Body of pancreas (tissue), 4 donors: ENCODE data around the gene USH2A. TPM values are rescaled to one million over a fixed set of nuclear protein-coding genes. Genes with fewer than 3 reads are reported as not detected.

Source experiments
- ATAC-seq: fragments of 150-250 bp; one replicate; pipeline ENCODE4 v1.9.1; 2016
- DNase-seq, 4 donors: peaks; one replicate each; pipeline ENCODE4 v3.0.0-alpha.2; 2019
- H3K27ac ChIP-seq, 4 donors: fragments of 200-600 bp; sonication (generic); 1 replicate in 3 of 4; 2 replicates in 1 of 4; pipeline versions ENCODE4 v1.5.1 to v1.6.1; 2016 to 2019; ENCODE audit warnings: mild to moderate bottlenecking in 1 of 4, mixed read lengths in 1 of 4, moderate library complexity in 1 of 4
- H3K27me3 ChIP-seq, 2 donors: fragments of 200-600 bp; sonication (generic); one replicate each; pipeline ENCODE4 v1.6.0; 2016; ENCODE audit warnings: mild to moderate bottlenecking in 1 of 2
- H3K36me3 ChIP-seq, 2 donors: fragments of 200-600 bp; sonication (generic); replicated peaks in 1 of 2; 2 replicates each; pipeline ENCODE4 v1.5.1; 2016; ENCODE audit warnings: low read depth in 2 of 2; ENCODE audit not compliant: insufficient read depth in 1 of 2
- H3K4me1 ChIP-seq: fragments of 200-600 bp; sonication (generic); one replicate; pipeline ENCODE4 v1.6.0; 2016
- H3K4me3 ChIP-seq, 2 donors: fragments of 200-600 bp; sonication (generic); 1 replicate in 1 of 2; 2 replicates in 1 of 2; pipeline ENCODE4 v1.5.1; 2016 to 2019
- H3K9me3 ChIP-seq, 3 donors: fragments of 200-600 bp; sonication (generic); 1 replicate in 2 of 3; 2 replicates in 1 of 3; pipeline ENCODE4 v1.5.1; 2016
- CTCF ChIP-seq, 7 experiments: fragments of 450-650 bp in 4 of 7; fragments of 200-600 bp in 3 of 7; sonication (generic) in 3 of 7; IDR thresholded peaks; one replicate each; pipeline ENCODE4 v1.5.1; 2016 to 2019; ENCODE audit warnings: antibody characterized with exemption in 7 of 7
- POLR2A ChIP-seq, 3 donors: fragments of 450-650 bp; IDR thresholded peaks; one replicate each; pipeline ENCODE4 v1.6.1; 2016; ENCODE audit warnings: antibody characterized with exemption in 3 of 3, mild to moderate bottlenecking in 2 of 3
- WGBS, 2 donors: methylation state at CpG; one replicate each; pipeline ENCODE4 v1.1.5; 2017; 5-methylcytosine and 5-hydroxymethylcytosine counted together
- intact Hi-C: fragments of 100-400 bp; cut with DNase I; formaldehyde crosslinking; loops from one replicate; pipeline ENCODE4 v1.15.1; 2023
- total RNA-seq, 2 donors: library from RNA; depleted of rRNA; stranded (reverse); fragments of >200 nt; gene quantifications; one replicate each; pipeline ENCODE4 v1.1.0, GENCODE V29; 2016

USH2A gene
- total RNA-seq, 2 donors from 2014 or later: 0.26 to 0.33 TPM

DNA sequence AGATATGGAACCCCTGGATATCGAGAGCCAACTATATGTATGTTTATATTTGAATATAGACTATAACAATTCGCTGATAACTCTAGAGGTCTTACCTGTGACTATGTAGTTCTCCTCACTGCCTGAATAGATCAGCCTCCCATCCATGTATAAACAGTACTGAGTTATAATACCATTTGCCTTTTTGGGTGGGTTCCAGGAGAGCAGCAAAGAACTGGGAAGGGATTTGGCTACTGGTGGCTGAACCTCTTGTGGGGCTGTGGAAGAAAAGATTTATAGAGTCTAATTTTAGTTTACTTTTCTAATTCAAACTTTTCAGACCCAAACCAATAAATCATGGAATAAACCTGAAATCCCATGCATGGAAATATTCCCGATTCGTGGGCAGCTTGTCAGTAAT, 376.9 kb downstream of the USH2A start:
- intact Hi-C loops: no loop called here
- Histone ChIP-seq H3K36me3 (no peaks in the 10 kb centered on the region), H3K9me3 (no peaks in the 10 kb centered on the region), H3K4me1 (no peaks in the 10 kb centered on the region), H3K27me3 (no peaks in the 10 kb centered on the region), H3K27ac (no peak overlapping the region), H3K4me3 (no peak overlapping the region)
- no peak for TF ChIP-seq POLR2A (IDR thresholded peaks at IDR 0.05)
- no peak for TF ChIP-seq CTCF (IDR thresholded peaks at IDR 0.05)
- WGBS, 2 donors: 55 to 68% methylated on average over 4 of the region's 4 CpGs
- DNase-seq (no peak), ATAC-seq (no peak)

DNA sequence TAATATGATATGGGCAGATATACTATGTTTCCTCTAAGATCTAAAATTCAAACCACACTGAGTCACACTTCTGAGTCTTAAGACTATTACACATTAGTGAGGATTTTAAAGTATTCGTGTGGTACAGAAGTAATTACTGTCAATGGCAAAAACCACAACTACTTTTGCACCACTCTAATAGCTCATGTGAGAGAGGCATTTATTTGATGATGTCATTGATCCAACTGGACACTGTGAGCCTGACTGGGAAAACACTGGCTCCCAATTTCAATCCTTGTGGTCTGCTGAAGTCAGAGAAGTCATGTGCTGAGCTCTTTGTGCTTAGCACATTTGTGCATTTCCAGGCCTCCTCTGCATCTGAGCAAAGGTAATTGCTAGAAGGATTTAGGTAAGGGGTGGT, 377.8 kb downstream of the USH2A start:
- no peak for TF ChIP-seq CTCF (IDR thresholded peaks at IDR 0.05)
- no peak for TF ChIP-seq POLR2A (IDR thresholded peaks at IDR 0.05)
- no peak for DNase-seq
- intact Hi-C loops: no loop called here
- H3K9me3 ChIP-seq: no peaks in the 10 kb centered on the region
- no peak for ATAC-seq
- no peaks in the 10 kb centered on the region for H3K27me3 ChIP-seq
- H3K36me3 ChIP-seq: no peaks in the 10 kb centered on the region
- no peak overlapping the region for H3K27ac ChIP-seq
- 55 to 65% methylated on average over 1 of the region's 1 CpG for WGBS, 2 donors
- no peak overlapping the region for H3K4me3 ChIP-seq
- no peaks in the 10 kb centered on the region for H3K4me1 ChIP-seq

DNA sequence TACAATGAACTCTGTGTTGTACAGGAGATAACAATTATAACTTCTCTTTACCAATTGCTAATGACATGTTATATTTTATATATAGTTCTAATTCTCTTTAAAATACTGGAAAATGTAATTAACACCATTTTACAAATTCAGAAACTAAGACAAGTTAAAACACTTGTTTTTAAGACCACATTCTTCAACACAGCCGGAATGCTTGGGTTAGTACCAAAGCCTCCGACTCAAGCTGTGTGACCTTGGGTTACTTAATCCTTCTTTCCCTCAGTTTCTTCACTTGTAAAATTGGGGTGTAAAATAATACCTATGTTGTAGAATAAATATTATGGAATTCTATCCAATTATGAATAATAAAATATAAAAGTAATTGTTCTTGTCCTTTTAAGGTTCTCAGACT, 378.7 kb downstream of the USH2A start:
- intact Hi-C loops: no loop called here
- Histone ChIP-seq H3K4me1 (no peaks in the 10 kb centered on the region), H3K27me3 (no peaks in the 10 kb centered on the region), H3K4me3 (no peak overlapping the region), H3K27ac (no peak overlapping the region), H3K9me3 (no peaks in the 10 kb centered on the region), H3K36me3 (no peaks in the 10 kb centered on the region)
- DNase-seq (no peak), ATAC-seq (no peak)
- TF ChIP-seq POLR2A (IDR thresholded peaks at IDR 0.05) (no peak), CTCF (IDR thresholded peaks at IDR 0.05) (no peak)
- 65 to 81% methylated on average over 2 of the region's 2 CpGs for WGBS, 2 donors

DNA sequence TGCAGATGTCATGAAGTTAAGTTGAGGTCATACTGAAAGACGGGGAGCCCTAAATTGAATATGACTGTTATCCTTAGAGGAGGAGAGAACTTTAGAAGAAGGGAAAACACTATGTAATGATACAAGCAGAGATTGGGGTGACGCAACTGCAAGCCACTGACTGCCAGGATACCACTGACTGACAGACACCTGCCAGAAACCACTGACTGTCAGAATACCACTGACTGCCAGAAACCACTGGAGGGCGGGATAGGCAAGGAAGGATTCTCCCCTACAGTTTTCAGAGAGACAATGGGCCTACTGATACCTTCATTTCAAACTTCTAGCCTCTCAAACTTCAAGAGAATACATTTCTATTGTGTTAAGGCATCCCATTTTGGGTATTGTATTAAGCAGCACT, 388.7 kb downstream of the USH2A start:
- Histone ChIP-seq H3K27ac (no peak overlapping the region), H3K9me3 (no peaks in the 10 kb centered on the region), H3K36me3 (no peaks in the 10 kb centered on the region), H3K27me3 (no peaks in the 10 kb centered on the region), H3K4me1 (no peaks in the 10 kb centered on the region), H3K4me3 (no peak overlapping the region)
- WGBS, 2 donors: 36 to 52% methylated on average over 3 of the region's 3 CpGs
- TF ChIP-seq POLR2A (IDR thresholded peaks at IDR 0.05) (no peak), CTCF (IDR thresholded peaks at IDR 0.05) (no peak)
- no peak for ATAC-seq
- DNase-seq: no peak
- intact Hi-C loops: no loop called here

DNA sequence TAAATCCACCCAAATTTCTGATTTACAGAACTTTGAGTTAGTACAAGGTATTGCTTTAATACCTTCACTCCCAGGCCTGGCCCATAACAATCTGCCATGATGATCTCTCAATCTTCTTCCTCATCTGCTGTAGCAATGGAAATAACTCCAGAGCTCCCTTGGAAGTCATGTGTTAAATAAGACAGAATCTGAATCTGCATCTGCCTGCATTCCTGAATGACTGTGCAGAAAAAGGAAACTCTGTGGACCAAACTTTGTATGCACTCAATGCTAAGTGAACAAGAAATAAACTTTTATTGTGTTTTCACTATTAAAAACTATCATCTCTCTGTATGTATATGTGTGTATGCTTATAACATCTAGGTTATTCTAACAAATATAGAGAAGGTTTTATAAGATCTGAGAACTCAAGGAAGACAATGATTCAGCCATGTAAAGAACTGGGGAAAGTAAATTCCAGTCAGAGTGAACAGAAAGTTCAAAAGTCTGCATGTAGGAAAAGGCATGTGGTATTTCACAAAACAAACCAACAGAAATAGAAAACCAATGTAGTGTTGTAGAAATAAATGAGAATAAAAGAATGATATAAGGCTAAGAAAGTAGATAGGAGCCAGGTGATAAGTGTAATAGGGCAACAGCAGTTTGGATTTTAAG, 390.2 kb downstream of the USH2A start:
- H3K4me3 ChIP-seq: no peak overlapping the region
- intact Hi-C loops: no loop called here
- H3K36me3 ChIP-seq: no peaks in the 10 kb centered on the region
- H3K9me3 ChIP-seq: no peaks in the 10 kb centered on the region
- no peak for DNase-seq
- no peak for TF ChIP-seq POLR2A (IDR thresholded peaks at IDR 0.05)
- no peak for TF ChIP-seq CTCF (IDR thresholded peaks at IDR 0.05)
- H3K27me3 ChIP-seq: no peaks in the 10 kb centered on the region
- H3K4me1 ChIP-seq: no peaks in the 10 kb centered on the region
- no peak overlapping the region for H3K27ac ChIP-seq
- ATAC-seq: no peak
